Astrocyte (in vitro differentiated cells and primary cell): ENCODE results near the gene CDC40. TPM values are rescaled to one million over a fixed set of nuclear protein-coding genes. Genes with fewer than 3 reads are reported as not detected.
A peak's percentile ranks its signal among the peaks of the same experiment; 100 is the strongest.
"Not testable (repeated sequence)": the region's sequence is repeated elsewhere in the genome, so short reads cannot be mapped to it uniquely, and the experiment has no call there.

Experiments used
- DNase-seq: peaks from one replicate; pipeline ENCODE4 v3.0.0-alpha.2; 2010; ENCODE audit warnings: low read depth
- FAIRE-seq: peaks from 2 replicates; lab custom pipeline; 2011; peaks lifted over from hg19 to GRCh38; lab: Jason Lieb, UNC
- H2AFZ ChIP-seq: 2 replicates; pipeline ENCODE4 v1.6.0; 2012; ENCODE audit warnings: low read depth, low read length, inconsistent platforms
- H3K27ac ChIP-seq: 2 replicates; pipeline ENCODE4 v1.5.1; 2011; ENCODE audit warnings: low read depth, low read length, inconsistent platforms
- H3K27me3 ChIP-seq: 2 replicates; pipeline ENCODE4 v1.6.0; 2011; ENCODE audit warnings: low read length, inconsistent platforms; ENCODE audit not compliant: insufficient read depth
- H3K36me3 ChIP-seq: 2 replicates; pipeline ENCODE4 v1.5.1; 2011; ENCODE audit warnings: low read length, inconsistent platforms; ENCODE audit not compliant: insufficient read depth
- H3K4me1 ChIP-seq: 2 replicates; pipeline ENCODE4 v1.5.1; 2011; ENCODE audit warnings: low read length, inconsistent platforms; ENCODE audit not compliant: insufficient read depth
- H3K4me2 ChIP-seq: 2 replicates; pipeline ENCODE4 v1.6.0; 2012; ENCODE audit warnings: low read length, inconsistent platforms
- H3K4me3 ChIP-seq: 2 replicates; pipeline ENCODE4 v1.5.1; 2011; ENCODE audit warnings: low read depth, mild to moderate bottlenecking, low read length, inconsistent platforms; ENCODE audit not compliant: insufficient read depth
- H3K79me2 ChIP-seq: 2 replicates; pipeline ENCODE4 v1.6.0; 2012; ENCODE audit warnings: mild to moderate bottlenecking, low read length, inconsistent platforms; ENCODE audit not compliant: insufficient read depth
- H3K9ac ChIP-seq: 2 replicates; pipeline ENCODE4 v1.6.0; 2012; ENCODE audit warnings: mild to moderate bottlenecking, low read length, inconsistent platforms
- H3K9me3 ChIP-seq: 2 replicates; pipeline ENCODE4 v1.5.1; 2012; ENCODE audit warnings: low read depth, mild to moderate bottlenecking, low read length, inconsistent platforms; ENCODE audit not compliant: insufficient read depth
- H4K20me1 ChIP-seq: 2 replicates; pipeline ENCODE4 v1.6.0; 2012; ENCODE audit warnings: low read length, inconsistent platforms; ENCODE audit not compliant: insufficient read depth
- H3K27ac Mint-ChIP-seq: one replicate; pipeline ENCODE4 v1.8.0; 2021; ENCODE audit warnings: mild to moderate bottlenecking, mixed read lengths; ENCODE audit not compliant: unreplicated experiment
- H3K27me3 Mint-ChIP-seq: one replicate; pipeline ENCODE4 v1.8.0; 2021; ENCODE audit warnings: low read depth, mixed read lengths; ENCODE audit not compliant: unreplicated experiment
- H3K36me3 Mint-ChIP-seq: one replicate; pipeline ENCODE4 v1.8.0; 2021; ENCODE audit warnings: low read depth, mixed read lengths; ENCODE audit not compliant: unreplicated experiment
- H3K4me1 Mint-ChIP-seq: one replicate; pipeline ENCODE4 v1.8.0; 2021; ENCODE audit warnings: low read depth, mixed read lengths; ENCODE audit not compliant: unreplicated experiment
- H3K4me3 Mint-ChIP-seq: one replicate; pipeline ENCODE4 v1.8.0; 2021; ENCODE audit warnings: mild to moderate bottlenecking, moderate library complexity, mixed read lengths; ENCODE audit not compliant: unreplicated experiment
- H3K9me3 Mint-ChIP-seq: one replicate; pipeline ENCODE4 v1.8.0; 2021; ENCODE audit warnings: mild to moderate bottlenecking, mixed read lengths; ENCODE audit not compliant: unreplicated experiment
- EZH2 ChIP-seq: IDR thresholded peaks from 2 replicates; pipeline ENCODE4 v1.6.1; 2012; ENCODE audit warnings: mild to moderate bottlenecking, low read length, inconsistent platforms; ENCODE audit not compliant: insufficient read depth
- total RNA-seq: library from RNA; stranded (reverse); gene quantifications from 2 replicates; pipeline ENCODE4 v1.2.1, GENCODE V29; 2021
- TF ChIP-seq, protein P1 (sequence below): IDR thresholded peaks from 2 replicates; pipeline ENCODE4 v1.5.1; 2011; ENCODE audit warnings: low read depth, mild to moderate bottlenecking, inconsistent platforms, low read length, moderate library complexity; ENCODE audit not compliant: insufficient read depth

Gene CDC40
- total RNA-seq, 1 donor from 2014 or later: 18.7 TPM

DNA sequence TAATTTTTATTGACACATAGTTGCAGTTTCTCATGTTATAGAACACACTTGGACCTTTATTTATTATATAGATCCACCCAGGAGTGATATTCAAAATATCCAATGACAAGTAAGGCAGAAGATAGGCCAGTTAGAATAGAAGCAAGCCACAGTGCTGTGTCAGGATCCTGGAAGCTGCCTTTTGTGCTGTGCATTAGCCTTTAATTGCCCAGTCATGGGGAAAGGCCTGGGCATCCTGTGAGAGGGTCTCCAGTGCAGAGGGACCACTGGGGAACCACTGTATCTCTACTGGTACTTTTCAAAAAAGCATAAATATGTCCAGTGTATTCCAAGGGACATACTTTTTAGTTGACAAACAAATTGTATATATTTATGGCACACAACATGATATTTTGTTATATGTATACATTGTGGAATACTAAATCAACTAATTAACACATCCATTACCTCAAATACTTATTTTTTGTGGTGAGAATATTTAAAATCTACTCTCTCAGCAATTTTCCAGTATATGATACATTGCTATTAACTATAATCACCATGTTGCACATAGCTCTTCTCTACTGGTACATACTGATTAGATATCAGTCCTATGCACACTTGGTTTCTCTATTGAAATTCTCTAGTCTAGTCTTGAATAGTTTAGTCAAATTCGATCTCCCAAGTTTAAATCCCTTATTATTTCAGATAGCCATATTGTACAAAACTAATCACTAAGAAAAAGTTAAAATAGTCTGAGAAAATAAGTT is 59.5 kb downstream of the CDC40 start:
- Mint-ChIP-seq H3K36me3 (peaks cover 5% of the 10 kb centered on the region), H3K4me3 (no peak overlapping the region), H3K4me1 (no peaks in the 10 kb centered on the region), H3K27ac (no peak overlapping the region), H3K27me3 (no peaks in the 10 kb centered on the region), H3K9me3 (no peaks in the 10 kb centered on the region)
- Histone ChIP-seq H3K79me2 (no peaks in the 10 kb centered on the region), H3K4me1 (no peaks in the 10 kb centered on the region), H3K36me3 (no peaks in the 10 kb centered on the region), H4K20me1 (no peaks in the 10 kb centered on the region), H3K9me3 (no peaks in the 10 kb centered on the region), H3K27ac (no peak overlapping the region), H3K4me3 (no peak overlapping the region), H2AFZ (no peak overlapping the region), H3K27me3 (no peaks in the 10 kb centered on the region), H3K4me2 (no peak overlapping the region), H3K9ac (no peak overlapping the region)
- peak; percentile 50 for FAIRE-seq
- TF ChIP-seq EZH2: no peak
- TF ChIP-seq, protein P1, sequence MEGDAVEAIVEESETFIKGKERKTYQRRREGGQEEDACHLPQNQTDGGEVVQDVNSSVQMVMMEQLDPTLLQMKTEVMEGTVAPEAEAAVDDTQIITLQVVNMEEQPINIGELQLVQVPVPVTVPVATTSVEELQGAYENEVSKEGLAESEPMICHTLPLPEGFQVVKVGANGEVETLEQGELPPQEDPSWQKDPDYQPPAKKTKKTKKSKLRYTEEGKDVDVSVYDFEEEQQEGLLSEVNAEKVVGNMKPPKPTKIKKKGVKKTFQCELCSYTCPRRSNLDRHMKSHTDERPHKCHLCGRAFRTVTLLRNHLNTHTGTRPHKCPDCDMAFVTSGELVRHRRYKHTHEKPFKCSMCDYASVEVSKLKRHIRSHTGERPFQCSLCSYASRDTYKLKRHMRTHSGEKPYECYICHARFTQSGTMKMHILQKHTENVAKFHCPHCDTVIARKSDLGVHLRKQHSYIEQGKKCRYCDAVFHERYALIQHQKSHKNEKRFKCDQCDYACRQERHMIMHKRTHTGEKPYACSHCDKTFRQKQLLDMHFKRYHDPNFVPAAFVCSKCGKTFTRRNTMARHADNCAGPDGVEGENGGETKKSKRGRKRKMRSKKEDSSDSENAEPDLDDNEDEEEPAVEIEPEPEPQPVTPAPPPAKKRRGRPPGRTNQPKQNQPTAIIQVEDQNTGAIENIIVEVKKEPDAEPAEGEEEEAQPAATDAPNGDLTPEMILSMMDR: no peak
- no peak for DNase-seq

DNA sequence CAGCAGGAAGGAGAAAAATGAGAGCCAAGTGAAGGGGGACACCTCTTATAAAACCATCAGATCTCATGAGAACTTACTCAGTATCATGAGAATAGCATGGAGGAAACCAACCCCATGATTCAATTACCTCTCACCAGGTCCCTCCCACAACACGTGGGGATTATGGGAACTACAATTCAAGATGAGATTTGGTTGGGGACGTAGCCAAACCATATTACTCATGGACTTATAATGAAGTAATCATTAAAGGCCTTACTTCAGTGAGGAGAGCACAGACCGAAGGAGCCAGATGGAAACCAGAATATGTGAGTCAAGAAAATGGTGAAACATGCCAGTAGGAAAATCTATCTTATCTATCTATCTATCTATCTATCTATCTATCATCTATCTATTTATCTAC is 64.4 kb downstream of the CDC40 start:
- not testable (repeated sequence) for H3K4me3 ChIP-seq, H3K36me3 Mint-ChIP-seq, H4K20me1 ChIP-seq, H3K27me3 ChIP-seq, H3K27me3 Mint-ChIP-seq, H3K9me3 Mint-ChIP-seq, H3K4me1 ChIP-seq, H3K27ac Mint-ChIP-seq, H3K9ac ChIP-seq, H3K27ac ChIP-seq, H3K4me2 ChIP-seq, H2AFZ ChIP-seq, H3K79me2 ChIP-seq, H3K4me3 Mint-ChIP-seq, H3K9me3 ChIP-seq, H3K36me3 ChIP-seq, DNase-seq, FAIRE-seq, H3K4me1 Mint-ChIP-seq

- Histone ChIP-seq H3K27ac (no peak overlapping the region), H3K4me2 (no peak overlapping the region), H4K20me1 (no peaks in the 10 kb centered on the region), H3K9me3 (no peaks in the 10 kb centered on the region), H3K4me1 (no peaks in the 10 kb centered on the region), H3K36me3 (no peaks in the 10 kb centered on the region), H3K9ac (no peak overlapping the region), H2AFZ (no peak overlapping the region), H3K79me2 (no peaks in the 10 kb centered on the region), H3K27me3 (no peaks in the 10 kb centered on the region), H3K4me3 (no peak overlapping the region)
- no peak for DNase-seq
- Mint-ChIP-seq H3K36me3 (peaks cover 1% of the 10 kb centered on the region), H3K27ac (no peak overlapping the region), H3K4me1 (no peaks in the 10 kb centered on the region), H3K27me3 (no peaks in the 10 kb centered on the region), H3K4me3 (no peak overlapping the region), H3K9me3 (no peaks in the 10 kb centered on the region)
- FAIRE-seq: no peak
- no peak for TF ChIP-seq EZH2
- TF ChIP-seq, protein P1: no peak
These were observed 66.2 kb downstream of the CDC40 start for GRCh38 chr6:110246378-110246777.
